Ishikawa (cell line): Measurements from ENCODE around the gene EDC3.

Source experiments
- CEBPB ChIP-seq: IDR thresholded peaks from 2 replicates; pipeline ENCODE4 v1.6.1; 2012
- CREB1 ChIP-seq: IDR thresholded peaks from 2 replicates; pipeline ENCODE4 v1.6.1; 2012; ENCODE audit warnings: low read depth
- EGR1 ChIP-seq: IDR thresholded peaks from 2 replicates; pipeline ENCODE4 v1.6.1; 2012
- EP300 ChIP-seq: IDR thresholded peaks from 2 replicates; pipeline ENCODE4 v1.6.1; 2012; ENCODE audit warnings: borderline replicate concordance
- FOXM1 ChIP-seq: IDR thresholded peaks from 2 replicates; pipeline ENCODE4 v1.6.1; 2012; ENCODE audit warnings: low read depth, borderline replicate concordance
- NFIC ChIP-seq: IDR thresholded peaks from 2 replicates; pipeline ENCODE4 v1.6.1; 2012
- RAD21 ChIP-seq: IDR thresholded peaks from 2 replicates; pipeline ENCODE4 v1.6.1; 2012; ENCODE audit warnings: low read depth
- TAF1 ChIP-seq: IDR thresholded peaks from 2 replicates; pipeline ENCODE4 v1.6.1; 2012; ENCODE audit warnings: low read depth, mild to moderate bottlenecking
- TCF12 ChIP-seq: IDR thresholded peaks from 2 replicates; pipeline ENCODE4 v1.6.1; 2012; ENCODE audit warnings: low read depth
- TEAD4 ChIP-seq: IDR thresholded peaks from 2 replicates; pipeline ENCODE4 v1.6.1; 2012
- YY1 ChIP-seq: IDR thresholded peaks from 2 replicates; pipeline ENCODE4 v1.6.1; 2012; ENCODE audit warnings: low read depth
- ZBTB7A ChIP-seq: IDR thresholded peaks from 2 replicates; pipeline ENCODE4 v1.6.1; 2012; ENCODE audit warnings: low read depth
- TF ChIP-seq, protein P1 (sequence below): IDR thresholded peaks from 2 replicates; pipeline ENCODE4 v1.6.1; 2012
- TF ChIP-seq, protein P2 (sequence below): IDR thresholded peaks from 2 replicates; pipeline ENCODE4 v1.6.1; 2012; ENCODE audit warnings: low read depth, mild to moderate bottlenecking
- TF ChIP-seq, protein P3 (sequence below): IDR thresholded peaks from 2 replicates; pipeline ENCODE4 v1.6.1; 2012

Gene EDC3

DNA sequence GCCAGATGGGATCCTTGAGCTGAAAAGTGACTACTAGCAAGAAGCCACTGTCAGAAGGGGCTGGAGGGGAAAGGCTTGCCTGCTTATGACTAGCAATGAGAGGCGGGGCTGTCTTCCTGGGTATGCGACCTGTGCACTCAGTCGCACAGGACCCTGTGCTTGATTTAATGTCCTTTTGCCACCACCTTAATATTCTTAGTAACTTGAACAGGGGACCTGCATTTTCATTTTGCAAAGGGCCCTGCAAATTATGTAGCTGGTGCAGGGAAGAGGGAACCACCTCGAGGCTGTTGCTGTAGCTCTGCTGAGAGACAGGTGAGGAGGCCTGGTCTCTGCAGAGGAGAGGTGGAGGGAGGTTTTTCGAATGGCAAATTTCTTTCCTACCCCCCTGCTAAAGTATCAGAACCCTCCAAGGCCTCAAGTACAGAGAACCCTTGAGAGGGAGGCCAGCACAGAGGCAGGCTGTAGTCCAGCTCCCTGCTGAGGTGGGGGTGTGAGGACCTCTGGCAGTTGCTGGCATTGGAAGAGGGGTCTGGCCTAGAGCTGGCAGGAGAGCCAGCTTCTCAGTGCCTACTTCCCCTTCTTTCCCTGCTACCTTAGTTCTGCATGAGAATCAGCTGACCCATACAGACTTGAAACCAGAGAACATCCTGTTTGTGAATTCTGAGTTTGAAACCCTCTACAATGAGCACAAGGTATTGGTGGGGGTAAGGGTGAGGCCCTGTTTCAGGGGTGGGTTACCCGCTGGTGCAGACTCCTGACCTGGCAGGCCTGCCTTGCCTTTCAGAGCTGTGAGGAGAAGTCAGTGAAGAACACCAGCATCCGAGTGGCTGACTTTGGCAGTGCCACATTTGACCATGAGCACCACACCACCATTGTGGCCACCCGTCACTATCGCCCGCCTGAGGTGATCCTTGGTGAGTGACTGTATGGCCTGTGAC is 68.8 kb downstream of the EDC3 start:
- TF ChIP-seq EP300 (no peak), CEBPB (no peak), NFIC (no peak)
- TF ChIP-seq, protein P1, sequence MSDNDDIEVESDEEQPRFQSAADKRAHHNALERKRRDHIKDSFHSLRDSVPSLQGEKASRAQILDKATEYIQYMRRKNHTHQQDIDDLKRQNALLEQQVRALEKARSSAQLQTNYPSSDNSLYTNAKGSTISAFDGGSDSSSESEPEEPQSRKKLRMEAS: no peak

DNA sequence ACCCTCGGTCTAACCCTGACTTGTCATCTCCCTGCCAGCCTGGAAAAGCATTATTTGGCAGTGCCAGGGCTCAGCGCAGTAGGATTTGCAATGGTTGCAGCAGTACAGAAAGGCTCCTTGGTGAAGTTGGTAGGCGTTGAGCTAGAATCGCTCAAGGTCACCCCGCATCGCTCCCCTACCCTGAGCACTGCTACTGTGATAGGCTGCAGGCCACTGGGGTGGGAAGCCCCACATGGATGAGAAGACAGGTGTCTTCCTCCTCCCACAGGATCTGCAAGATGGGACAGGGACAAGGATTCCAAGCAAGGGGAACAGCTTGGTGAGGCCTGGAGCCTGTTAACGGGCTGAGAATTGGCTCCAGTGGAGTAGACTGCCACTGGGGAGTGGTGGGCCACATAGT is 69.5 kb downstream of the EDC3 start:
- TF ChIP-seq CREB1: no peak
- no peak for TF ChIP-seq EP300
- TF ChIP-seq TAF1: no peak
- no peak for TF ChIP-seq TEAD4
- TF ChIP-seq, protein P1: no peak
- TF ChIP-seq RAD21: no peak
- TF ChIP-seq EGR1: no peak

DNA sequence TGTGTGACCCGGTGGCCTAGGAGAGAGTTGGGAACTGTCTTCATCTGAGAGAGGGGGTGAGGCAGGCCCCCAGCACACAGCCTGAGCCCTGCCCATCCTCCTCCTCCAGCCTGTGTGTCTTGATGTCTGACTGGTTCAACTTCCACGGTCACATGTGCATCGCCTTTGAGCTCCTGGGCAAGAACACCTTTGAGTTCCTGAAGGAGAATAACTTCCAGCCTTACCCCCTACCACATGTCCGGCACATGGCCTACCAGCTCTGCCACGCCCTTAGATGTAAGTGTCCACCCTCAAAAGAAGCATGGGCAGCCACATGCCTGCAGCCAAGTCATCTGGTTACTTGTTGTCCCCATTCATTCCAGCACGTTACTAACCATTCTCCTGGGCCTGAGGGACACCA is 70.1 kb downstream of the EDC3 start:
- TF ChIP-seq CEBPB (no peak), EGR1 (no peak), FOXM1 (no peak), TEAD4 (no peak), RAD21 (no peak), TCF12 (no peak), CREB1 (no peak), TAF1 (no peak)
- TF ChIP-seq, protein P1: no peak
- TF ChIP-seq, protein P2, sequence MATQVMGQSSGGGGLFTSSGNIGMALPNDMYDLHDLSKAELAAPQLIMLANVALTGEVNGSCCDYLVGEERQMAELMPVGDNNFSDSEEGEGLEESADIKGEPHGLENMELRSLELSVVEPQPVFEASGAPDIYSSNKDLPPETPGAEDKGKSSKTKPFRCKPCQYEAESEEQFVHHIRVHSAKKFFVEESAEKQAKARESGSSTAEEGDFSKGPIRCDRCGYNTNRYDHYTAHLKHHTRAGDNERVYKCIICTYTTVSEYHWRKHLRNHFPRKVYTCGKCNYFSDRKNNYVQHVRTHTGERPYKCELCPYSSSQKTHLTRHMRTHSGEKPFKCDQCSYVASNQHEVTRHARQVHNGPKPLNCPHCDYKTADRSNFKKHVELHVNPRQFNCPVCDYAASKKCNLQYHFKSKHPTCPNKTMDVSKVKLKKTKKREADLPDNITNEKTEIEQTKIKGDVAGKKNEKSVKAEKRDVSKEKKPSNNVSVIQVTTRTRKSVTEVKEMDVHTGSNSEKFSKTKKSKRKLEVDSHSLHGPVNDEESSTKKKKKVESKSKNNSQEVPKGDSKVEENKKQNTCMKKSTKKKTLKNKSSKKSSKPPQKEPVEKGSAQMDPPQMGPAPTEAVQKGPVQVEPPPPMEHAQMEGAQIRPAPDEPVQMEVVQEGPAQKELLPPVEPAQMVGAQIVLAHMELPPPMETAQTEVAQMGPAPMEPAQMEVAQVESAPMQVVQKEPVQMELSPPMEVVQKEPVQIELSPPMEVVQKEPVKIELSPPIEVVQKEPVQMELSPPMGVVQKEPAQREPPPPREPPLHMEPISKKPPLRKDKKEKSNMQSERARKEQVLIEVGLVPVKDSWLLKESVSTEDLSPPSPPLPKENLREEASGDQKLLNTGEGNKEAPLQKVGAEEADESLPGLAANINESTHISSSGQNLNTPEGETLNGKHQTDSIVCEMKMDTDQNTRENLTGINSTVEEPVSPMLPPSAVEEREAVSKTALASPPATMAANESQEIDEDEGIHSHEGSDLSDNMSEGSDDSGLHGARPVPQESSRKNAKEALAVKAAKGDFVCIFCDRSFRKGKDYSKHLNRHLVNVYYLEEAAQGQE: no peak
- TF ChIP-seq, protein P3, sequence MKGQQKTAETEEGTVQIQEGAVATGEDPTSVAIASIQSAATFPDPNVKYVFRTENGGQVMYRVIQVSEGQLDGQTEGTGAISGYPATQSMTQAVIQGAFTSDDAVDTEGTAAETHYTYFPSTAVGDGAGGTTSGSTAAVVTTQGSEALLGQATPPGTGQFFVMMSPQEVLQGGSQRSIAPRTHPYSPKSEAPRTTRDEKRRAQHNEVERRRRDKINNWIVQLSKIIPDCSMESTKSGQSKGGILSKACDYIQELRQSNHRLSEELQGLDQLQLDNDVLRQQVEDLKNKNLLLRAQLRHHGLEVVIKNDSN: no peak

DNA sequence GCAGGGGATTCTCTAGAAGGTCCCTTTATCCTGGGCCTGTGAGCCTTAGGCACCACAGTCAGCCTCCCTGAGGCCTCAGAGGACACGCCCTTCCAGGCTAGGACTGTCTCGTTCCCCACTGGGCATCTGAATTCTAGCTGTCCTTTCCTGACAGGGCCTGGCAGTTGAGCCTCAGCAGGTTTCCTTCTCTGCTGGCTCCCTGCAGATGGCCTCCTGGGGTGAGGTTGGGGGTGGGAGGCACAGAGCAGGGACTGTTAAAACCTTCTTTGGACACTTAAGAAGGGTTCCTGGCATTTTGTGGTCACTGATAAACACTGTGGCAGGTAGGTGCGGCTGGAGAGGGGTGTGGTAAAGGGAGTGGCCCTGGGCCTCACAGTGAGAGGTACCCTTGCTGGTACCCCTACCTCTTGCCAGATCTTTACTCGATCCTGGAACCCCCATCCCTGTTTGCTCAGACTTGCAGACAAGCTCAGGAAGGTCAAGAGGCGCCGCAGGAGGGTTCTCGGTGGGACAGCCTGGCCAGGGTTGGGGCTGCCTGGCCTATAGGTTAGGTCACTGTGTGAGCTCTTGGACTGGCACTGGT is 71.7 kb downstream of the EDC3 start:
- TF ChIP-seq TEAD4: no peak
- no peak for TF ChIP-seq EP300
- no peak for TF ChIP-seq RAD21
- TF ChIP-seq, protein P3: no peak
- TF ChIP-seq TAF1: no peak
- TF ChIP-seq NFIC: no peak
- TF ChIP-seq FOXM1: no peak
- no peak for TF ChIP-seq EGR1
- no peak for TF ChIP-seq TCF12
- TF ChIP-seq YY1: no peak
- TF ChIP-seq CREB1: no peak
- no peak for TF ChIP-seq CEBPB
- TF ChIP-seq, protein P2: no peak
- TF ChIP-seq ZBTB7A: no peak
- TF ChIP-seq, protein P1: no peak

DNA sequence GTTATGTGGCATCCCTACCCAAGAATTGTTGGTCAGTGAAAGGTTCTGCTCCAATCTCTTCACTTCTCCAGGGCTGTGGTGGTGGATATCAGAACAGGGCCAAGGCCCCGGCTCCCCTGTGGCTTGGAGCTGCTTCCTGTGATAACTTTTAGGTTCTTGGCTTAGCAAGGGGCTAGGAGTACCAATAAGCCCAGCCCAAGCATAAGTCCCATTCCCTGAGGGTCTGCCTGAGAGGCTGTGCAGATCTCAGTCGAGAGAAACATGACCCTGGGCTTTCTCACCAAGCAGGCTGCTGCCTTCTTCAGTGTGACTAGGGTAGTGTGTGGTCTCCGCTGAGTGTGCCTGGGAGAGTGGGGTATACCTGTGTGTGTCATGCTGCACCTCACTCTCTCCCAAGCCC is 73.1 kb downstream of the EDC3 start:
- TF ChIP-seq CEBPB (no peak), NFIC (no peak), TCF12 (no peak), ZBTB7A (no peak), CREB1 (no peak), YY1 (no peak), RAD21 (no peak), TAF1 (no peak), EP300 (no peak)
- TF ChIP-seq, protein P1: no peak
- TF ChIP-seq, protein P2: no peak
- TF ChIP-seq, protein P3: no peak
